MV-4-11 (cell line): ENCODE data around the gene DCDC2C.
"Not testable (repeated sequence)": the region's sequence is repeated elsewhere in the genome, so short reads cannot be mapped to it uniquely, and the experiment has no call there.

Experiments used
- DNase-seq: peaks from one replicate; lab custom pipeline; 2025; lab: John Stamatoyannopoulos, UW

The DCDC2C gene

GRCh38 chr2:3777966-3778365, 74.6 kb downstream of the DCDC2C start:
- DNase-seq = no peak

GRCh38 chr2:3778851-3779495, 75.6 kb downstream of the DCDC2C start:
- DNase-seq = no peak

- DNase-seq = no peak
Observed at GRCh38 chr2:3779496-3780049, 76.2 kb downstream of the DCDC2C start.

GRCh38 chr2:3780477-3781402, 77.4 kb downstream of the DCDC2C start:
- DNase-seq = peak; percentile 66

GRCh38 chr2:3784731-3785130, 81.4 kb downstream of the DCDC2C start:
- DNase-seq = no peak

- no peak for DNase-seq
Observed at GRCh38 chr2:3785220-3785889, 82.0 kb downstream of the DCDC2C start.

GRCh38 chr2:3785890-3786273, 82.5 kb downstream of the DCDC2C start:
- DNase-seq = no peak

GRCh38 chr2:3787768-3788167, 84.4 kb downstream of the DCDC2C start:
- DNase-seq = no peak

GRCh38 chr2:3789256-3789655, 85.9 kb downstream of the DCDC2C start:
- DNase-seq = no peak

- DNase-seq = no peak
Observed at GRCh38 chr2:3793249-3793648, 89.9 kb downstream of the DCDC2C start.

- no peak for DNase-seq
Observed at GRCh38 chr2:3801506-3801905, 98.1 kb downstream of the DCDC2C start.

- no peak for DNase-seq
Observed at GRCh38 chr2:3805201-3805939, 102.0 kb downstream of the DCDC2C start.

GRCh38 chr2:3806168-3806567, 102.8 kb downstream of the DCDC2C start:
- no peak for DNase-seq

GRCh38 chr2:3806730-3807129, 103.4 kb downstream of the DCDC2C start:
- DNase-seq = no peak

- DNase-seq = peak; percentile 5
Observed at GRCh38 chr2:3807853-3808252, 104.5 kb downstream of the DCDC2C start.

GRCh38 chr2:3814706-3815245, 111.4 kb downstream of the DCDC2C start:
- DNase-seq = no peak

- not testable (repeated sequence) for DNase-seq
Observed at GRCh38 chr2:3817144-3817543, 113.8 kb downstream of the DCDC2C start.

GRCh38 chr2:3823748-3824147, 120.4 kb downstream of the DCDC2C start:
- no peak for DNase-seq

- DNase-seq = peak; percentile 7
Observed at GRCh38 chr2:3827673-3828575, 124.5 kb downstream of the DCDC2C start.

- no peak for DNase-seq
Observed at GRCh38 chr2:3830796-3831195, 127.4 kb downstream of the DCDC2C start.
